ENCODE data around the gene WASHC3. TPM values are rescaled to one million over a fixed set of nuclear protein-coding genes. Genes with fewer than 3 reads are reported as not detected.
"Not testable (repeated sequence)": the region's sequence is repeated elsewhere in the genome, so short reads cannot be mapped to it uniquely, and the experiment has no call there.

Gene WASHC3
- total RNA-seq, 1 experiment from 2014 or later: 24.9 TPM

DNA sequence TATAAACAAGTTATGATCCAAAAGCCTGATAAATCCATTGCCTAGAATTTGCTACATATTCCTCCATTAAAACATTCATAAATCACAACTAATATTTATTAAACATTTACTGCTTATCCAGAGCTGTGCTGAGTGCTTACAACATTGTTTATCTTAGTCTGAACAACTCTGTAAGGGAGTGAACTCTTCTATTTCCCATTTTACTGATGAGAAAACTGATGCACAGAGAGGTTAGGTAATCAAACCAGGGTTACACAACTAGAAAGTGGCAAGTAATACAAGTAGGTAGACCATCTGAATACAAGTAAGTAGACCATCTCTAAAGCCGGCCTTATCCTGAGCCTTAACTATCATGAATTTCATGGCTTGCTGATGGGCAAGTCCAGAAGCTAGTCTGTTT is 39.5 kb downstream of the WASHC3 start:
- Histone ChIP-seq H3F3A (ENCODE audit: low read length, unreplicated experiment) (no peaks in the 10 kb centered on the region), H3K27me3 (ENCODE audit: low read length) (no peaks in the 10 kb centered on the region), H4K20me1 (ENCODE audit: low read length) (no peaks in the 10 kb centered on the region), H3K9ac (ENCODE audit: low read length) (no peak overlapping the region), H3K9me2 (replicated peaks; ENCODE audit: low read length) (no peaks in the 10 kb centered on the region), H3K4me1 (ENCODE audit: insufficient read depth, low read length) (no peaks in the 10 kb centered on the region), H2AFZ (ENCODE audit: low read length) (no peak overlapping the region), H3K79me2 (ENCODE audit: low read length) (no peaks in the 10 kb centered on the region), H3K9me3 (ENCODE audit: low read length) (no peaks in the 10 kb centered on the region), H3K36me3 (ENCODE audit: low read depth, low read length) (no peaks in the 10 kb centered on the region), H3K4me3 (ENCODE audit: low read length) (no peak overlapping the region), H3K4me2 (ENCODE audit: low read length) (no peak overlapping the region), H3K27ac (ENCODE audit: low read length) (no peak overlapping the region)
- DNase-seq (no peak), ATAC-seq (no peak)
- TF ChIP-seq, protein P1, sequence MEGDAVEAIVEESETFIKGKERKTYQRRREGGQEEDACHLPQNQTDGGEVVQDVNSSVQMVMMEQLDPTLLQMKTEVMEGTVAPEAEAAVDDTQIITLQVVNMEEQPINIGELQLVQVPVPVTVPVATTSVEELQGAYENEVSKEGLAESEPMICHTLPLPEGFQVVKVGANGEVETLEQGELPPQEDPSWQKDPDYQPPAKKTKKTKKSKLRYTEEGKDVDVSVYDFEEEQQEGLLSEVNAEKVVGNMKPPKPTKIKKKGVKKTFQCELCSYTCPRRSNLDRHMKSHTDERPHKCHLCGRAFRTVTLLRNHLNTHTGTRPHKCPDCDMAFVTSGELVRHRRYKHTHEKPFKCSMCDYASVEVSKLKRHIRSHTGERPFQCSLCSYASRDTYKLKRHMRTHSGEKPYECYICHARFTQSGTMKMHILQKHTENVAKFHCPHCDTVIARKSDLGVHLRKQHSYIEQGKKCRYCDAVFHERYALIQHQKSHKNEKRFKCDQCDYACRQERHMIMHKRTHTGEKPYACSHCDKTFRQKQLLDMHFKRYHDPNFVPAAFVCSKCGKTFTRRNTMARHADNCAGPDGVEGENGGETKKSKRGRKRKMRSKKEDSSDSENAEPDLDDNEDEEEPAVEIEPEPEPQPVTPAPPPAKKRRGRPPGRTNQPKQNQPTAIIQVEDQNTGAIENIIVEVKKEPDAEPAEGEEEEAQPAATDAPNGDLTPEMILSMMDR (conservative IDR thresholded peaks at IDR 0.05; ENCODE audit: low read depth, low read length): no peak
- TF ChIP-seq EZH2 (IDR thresholded peaks at IDR 0.05; ENCODE audit: low read length, unreplicated experiment): no peak
- TF ChIP-seq EZH2phosphoT487 (IDR thresholded peaks at IDR 0.05; ENCODE audit: borderline replicate concordance, low read length): no peak
- ChIA-PET POLR2A (ENCODE audit: unreplicated experiment) (interaction anchor here (0.6 kb wide), 1 partner anchor 183 kb away, joined by 52 read pairs; no protein-coding TSS in a partner anchor), CTCF (no interaction called here)
- intact Hi-C loops (cut with micrococcal nuclease): no loop called here
- BruUV-seq (replicated peaks): no TSS peak

- Histone ChIP-seq H3K9me2 (replicated peaks; ENCODE audit: low read length) (no peaks in the 10 kb centered on the region), H3K36me3 (ENCODE audit: low read depth, low read length) (no peaks in the 10 kb centered on the region), H3K27me3 (ENCODE audit: low read length) (no peaks in the 10 kb centered on the region), H3K27ac (ENCODE audit: low read length) (no peak overlapping the region), H3K4me1 (ENCODE audit: insufficient read depth, low read length) (no peaks in the 10 kb centered on the region), H4K20me1 (ENCODE audit: low read length) (no peaks in the 10 kb centered on the region), H3K9ac (ENCODE audit: low read length) (no peak overlapping the region), H3F3A (ENCODE audit: low read length, unreplicated experiment) (no peaks in the 10 kb centered on the region), H2AFZ (ENCODE audit: low read length) (no peak overlapping the region), H3K4me2 (ENCODE audit: low read length) (no peak overlapping the region), H3K79me2 (ENCODE audit: low read length) (no peaks in the 10 kb centered on the region), H3K9me3 (ENCODE audit: low read length) (no peaks in the 10 kb centered on the region), H3K4me3 (ENCODE audit: low read length) (no peak overlapping the region)
- no TSS peak for BruUV-seq (replicated peaks)
- TF ChIP-seq, protein P1 (conservative IDR thresholded peaks at IDR 0.05; ENCODE audit: low read depth, low read length): no peak
- no peak for TF ChIP-seq EZH2phosphoT487 (IDR thresholded peaks at IDR 0.05; ENCODE audit: borderline replicate concordance, low read length)
- TF ChIP-seq EZH2 (IDR thresholded peaks at IDR 0.05; ENCODE audit: low read length, unreplicated experiment): no peak
- intact Hi-C loops (cut with micrococcal nuclease): no loop called here
- ChIA-PET POLR2A (ENCODE audit: unreplicated experiment) (no interaction called here), CTCF (no interaction called here)
- ATAC-seq: no peak
- DNase-seq: no peak
These were observed 40.1 kb downstream of the WASHC3 start for GRCh38 chr12:102021540-102022246.

- intact Hi-C loops (cut with micrococcal nuclease); CTCF ChIA-PET: not testable (repeated sequence)
These were observed 43.2 kb downstream of the WASHC3 start for GRCh38 chr12:102018607-102019006.

More at GRCh38 chr12:102018607-102019006, 43.2 kb downstream of the WASHC3 start:
- DNase-seq; ATAC-seq; POLR2A ChIA-PET (ENCODE audit: unreplicated experiment); H3K27me3 ChIP-seq (ENCODE audit: low read length); H3K9ac ChIP-seq (ENCODE audit: low read length); H3K4me2 ChIP-seq (ENCODE audit: low read length); H4K20me1 ChIP-seq (ENCODE audit: low read length); H3K27ac ChIP-seq (ENCODE audit: low read length); H3F3A ChIP-seq (ENCODE audit: low read length, unreplicated experiment); H3K9me3 ChIP-seq (ENCODE audit: low read length); H3K4me1 ChIP-seq (ENCODE audit: insufficient read depth, low read length); H3K36me3 ChIP-seq (ENCODE audit: low read depth, low read length); BruUV-seq (replicated peaks); H3K79me2 ChIP-seq (ENCODE audit: low read length); H3K9me2 ChIP-seq (replicated peaks; ENCODE audit: low read length); H3K4me3 ChIP-seq (ENCODE audit: low read length); H2AFZ ChIP-seq (ENCODE audit: low read length): not testable (repeated sequence)
